Measurements from ENCODE around the gene CDIPT.

GRCh38 chr16:29858149-29858849 is 4.7 kb downstream of the CDIPT start:
- TF ChIP-seq CTCF (IDR thresholded peaks at IDR 0.05): no peak
- TF ChIP-seq POLR2A (IDR thresholded peaks at IDR 0.05): no peak
